ES-I3 (cell line): ENCODE measurements around the gene TBC1D3C.
"Not testable (repeated sequence)": the region's sequence is repeated elsewhere in the genome, so short reads cannot be mapped to it uniquely, and the experiment has no call there.

Source experiments
- H3K36me3 ChIP-seq: 2 replicates; pipeline ENCODE4 v1.6.1; 2013; ENCODE audit warnings: mild to moderate bottlenecking, low read length, control low read depth, moderate library complexity; ENCODE audit not compliant: insufficient read depth
- H3K4me1 ChIP-seq: 2 replicates; pipeline ENCODE4 v1.6.1; 2013; ENCODE audit warnings: mild to moderate bottlenecking, control low read depth, low read length; ENCODE audit not compliant: insufficient read depth
- H3K9ac ChIP-seq: 2 replicates; pipeline ENCODE4 v1.6.1; 2013; ENCODE audit warnings: low read depth, mild to moderate bottlenecking, low read length, moderate library complexity
- H3K9me3 ChIP-seq: 2 replicates; pipeline ENCODE4 v1.6.1; 2013; ENCODE audit warnings: mild to moderate bottlenecking, low read length, moderate library complexity; ENCODE audit not compliant: control insufficient read depth, insufficient read depth

TBC1D3C gene

DNA sequence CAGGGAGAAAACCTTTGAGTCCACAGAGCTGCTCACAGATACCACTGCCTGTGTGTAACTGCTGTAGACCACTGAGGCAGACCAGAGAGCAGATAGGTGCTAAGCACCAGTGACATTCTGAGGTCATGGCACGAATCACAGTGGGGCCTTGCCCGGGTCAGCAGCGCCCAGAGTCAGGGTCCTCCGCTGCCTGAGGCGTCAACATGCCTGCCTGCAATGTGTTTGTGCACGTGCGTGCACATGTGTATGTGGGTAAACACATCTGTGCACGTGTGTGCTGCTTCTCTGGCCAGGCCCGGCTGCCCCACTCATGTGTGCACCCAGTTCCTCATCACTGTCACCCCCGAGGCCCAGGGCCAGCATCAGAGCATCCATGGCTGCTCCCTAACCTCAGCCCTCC is at the start of gene TBC1D3C:
TBC1D3C (minus strand) TSS at position 101 of the 400 bp plus-strand sequence. CDS start 1,568 bp downstream, outside the sequence.
- not testable (repeated sequence) for H3K9ac ChIP-seq, H3K36me3 ChIP-seq, H3K4me1 ChIP-seq, H3K9me3 ChIP-seq

DNA sequence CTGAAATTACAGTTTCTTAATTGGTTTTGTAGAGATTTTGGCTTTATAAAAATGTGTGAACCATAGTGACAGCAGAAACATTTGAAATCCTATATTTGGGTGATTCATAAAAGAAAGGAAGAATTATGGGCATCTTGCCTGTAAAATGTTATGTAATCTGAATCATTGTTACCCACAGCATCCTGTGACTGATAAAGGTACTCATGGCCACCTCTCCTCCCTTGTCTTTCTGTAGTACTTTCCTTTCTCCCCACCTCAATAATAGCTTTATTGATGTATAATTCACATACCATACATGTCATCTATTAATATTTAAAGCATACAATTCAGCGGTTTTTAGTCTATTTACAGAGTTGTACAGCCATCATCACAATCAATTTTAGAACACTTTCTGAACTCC is 30.8 kb upstream of the TBC1D3C start:
- not testable (repeated sequence) for H3K36me3 ChIP-seq, H3K4me1 ChIP-seq, H3K9me3 ChIP-seq, H3K9ac ChIP-seq

DNA sequence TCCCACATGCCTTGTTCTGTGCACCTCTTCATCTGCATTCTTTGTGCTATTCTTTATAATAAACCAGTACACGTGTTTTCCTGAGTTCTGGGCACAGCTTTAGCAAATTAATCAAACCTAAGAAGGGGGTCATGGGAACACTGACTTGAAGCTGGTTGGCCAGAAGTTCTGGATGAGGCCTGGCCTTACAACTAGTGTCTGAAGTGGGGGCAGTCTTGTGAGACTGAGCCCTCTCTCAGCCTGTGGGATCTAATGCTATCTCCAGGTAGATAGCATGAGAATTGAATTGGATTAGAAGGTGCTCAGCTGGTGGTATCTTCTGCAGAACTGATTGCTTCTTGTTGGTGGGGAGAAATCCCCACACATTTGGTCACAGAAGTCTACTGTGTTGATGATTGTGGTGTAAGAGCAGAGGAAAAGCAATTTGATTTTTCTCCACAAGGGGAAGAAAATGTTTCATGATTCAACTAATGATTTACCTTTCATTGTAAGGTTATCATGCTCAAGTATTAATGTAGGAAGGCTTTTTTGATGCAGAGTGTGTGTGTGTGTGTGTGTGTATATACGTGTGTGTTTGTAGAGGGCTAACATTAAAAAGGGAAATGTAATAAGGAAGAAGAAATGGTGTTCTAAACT is 25.7 kb upstream of the TBC1D3C start:
- not testable (repeated sequence) for H3K4me1 ChIP-seq, H3K9me3 ChIP-seq, H3K9ac ChIP-seq, H3K36me3 ChIP-seq

DNA sequence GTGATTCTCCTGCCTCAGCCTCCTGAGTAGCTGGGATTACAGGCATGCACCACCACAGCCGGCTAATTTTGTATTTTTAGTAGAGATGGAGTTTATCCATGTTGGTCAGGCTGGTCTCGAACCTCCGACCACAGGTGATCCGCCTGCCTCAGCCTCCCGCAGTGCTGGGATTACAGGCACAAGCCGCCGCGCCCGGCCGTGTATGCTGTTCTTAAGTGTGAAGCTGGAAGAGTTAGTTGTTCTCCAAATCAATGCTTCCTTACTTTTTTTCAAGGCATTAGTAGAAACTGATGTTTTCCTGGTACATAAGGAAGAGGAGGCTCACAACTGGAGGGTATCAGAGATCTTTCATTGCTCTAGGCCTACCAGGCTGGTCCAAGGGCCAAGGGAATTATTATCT is 19.7 kb upstream of the TBC1D3C start:
- not testable (repeated sequence) for H3K9me3 ChIP-seq, H3K9ac ChIP-seq, H3K36me3 ChIP-seq, H3K4me1 ChIP-seq

DNA sequence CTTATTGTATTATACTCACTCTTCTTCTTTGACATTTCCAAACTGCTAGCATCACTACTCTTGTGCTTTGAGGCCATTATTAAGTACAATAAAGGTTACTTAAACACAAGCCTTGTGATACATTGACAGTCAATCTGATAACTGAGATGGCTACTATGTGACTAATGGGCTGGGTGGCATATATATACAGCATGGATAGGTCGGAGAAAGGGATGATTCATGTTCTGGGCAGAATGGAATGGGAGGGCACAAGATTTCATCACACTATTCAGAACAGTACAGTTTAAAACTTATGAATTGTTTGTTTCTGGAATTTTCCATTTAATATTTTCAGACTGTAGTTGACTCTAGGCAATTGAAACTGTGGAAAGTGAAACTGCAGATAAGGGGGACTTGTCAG is 18.9 kb upstream of the TBC1D3C start:
- not testable (repeated sequence) for H3K9ac ChIP-seq, H3K36me3 ChIP-seq, H3K4me1 ChIP-seq, H3K9me3 ChIP-seq
